ENCODE measurements around the gene LYST. TPM values are rescaled to one million over a fixed set of nuclear protein-coding genes. Genes with fewer than 3 reads are reported as not detected.

Gene LYST
- polyA plus RNA-seq, 3 donors: 46.3 to 128 (median 67.9) TPM

DNA sequence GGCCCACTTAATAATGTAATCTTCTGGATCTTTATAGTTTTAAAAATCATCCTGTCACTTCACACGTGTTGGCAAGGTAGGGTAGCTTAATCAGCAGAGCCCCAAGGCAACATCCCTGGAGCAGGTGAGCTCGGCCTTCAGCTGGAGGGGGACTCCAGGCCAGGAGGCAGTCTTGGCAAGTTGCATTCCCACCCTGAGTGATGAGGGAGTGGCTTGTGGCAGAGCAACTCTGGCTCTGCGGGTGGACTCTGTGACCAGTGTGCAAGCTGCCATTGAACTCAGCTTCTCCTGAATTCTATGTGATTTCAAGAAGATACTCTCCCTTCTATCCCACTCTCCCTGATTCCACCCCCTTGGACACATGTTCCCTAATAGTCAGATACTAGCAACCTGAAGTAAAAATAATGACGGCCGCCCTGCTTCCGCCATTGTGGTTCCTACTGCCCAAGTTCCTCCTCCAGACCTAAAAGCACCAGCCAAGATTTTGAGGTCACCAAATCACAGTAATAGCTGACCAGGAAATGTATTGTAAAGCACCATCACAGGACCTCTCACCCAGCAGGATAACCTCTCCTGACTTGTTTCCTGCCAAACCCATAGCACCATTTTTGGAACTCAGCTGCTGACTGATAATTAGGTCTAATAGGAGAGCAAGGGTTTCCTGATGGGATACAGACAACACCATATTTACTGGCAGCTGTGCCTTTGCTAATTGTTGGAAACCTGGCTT, 11.5 kb upstream of the LYST start:
- peaks cover 19% of the 10 kb centered on the region for H3K79me2 ChIP-seq (ENCODE audit: insufficient read depth, low read length)
- H3K9ac ChIP-seq (ENCODE audit: insufficient read depth, low read length, poor library complexity, severe bottlenecking): no peak overlapping the region
- no peaks in the 10 kb centered on the region for H3K36me3 ChIP-seq (replicated peaks in 1 of 2; ENCODE audit: control insufficient read depth in 1 of 2, insufficient read depth in 2 of 2, low read length in 2 of 2)
- H3K4me3 ChIP-seq (replicated peaks in 1 of 3; ENCODE audit: low read depth in 2 of 3, low read length in 3 of 3): peak overlapping the region in 1 of 3 experiments; percentile 55
- no peak overlapping the region for H2AFZ ChIP-seq (ENCODE audit: insufficient read depth, low read depth, low read length, poor library complexity, severe bottlenecking)
- Mint-ChIP-seq H3K9me3 (peaks cover 0 to 3% (median 0%) of the 10 kb centered on the region in 7 donors), H3K4me1 (peaks cover 85% of the 10 kb centered on the region), H3K4me3 (peak overlapping the region in 1 of 2 donors; percentile 9), H3K27ac (peak overlapping the region; percentile 98 to 100 (median 99)), H3K27me3 (ENCODE audit: low read depth in 3 of 3) (no peaks in the 10 kb centered on the region), H3K36me3 (no peaks in the 10 kb centered on the region)
- intact Hi-C loops (cut with micrococcal nuclease): loop anchor here in 1 of 2 donors (5.0 kb wide), 1 partner anchor 39 kb away; no protein-coding TSS in a partner anchor
- H3K9me3 ChIP-seq (replicated peaks in 1 of 2; ENCODE audit: control insufficient read depth in 1 of 2, insufficient read depth in 1 of 2, low read length in 2 of 2): no peaks in the 10 kb centered on the region
- peak overlapping the region; percentile 87 to 90 for H3K27ac ChIP-seq (ENCODE audit: low read depth in 1 of 2, low read length in 2 of 2)
- peak overlapping the region; percentile 62 for H3K4me2 ChIP-seq (replicated peaks; ENCODE audit: extremely low read depth, low read length, poor library complexity, severe bottlenecking)
- no peaks in the 10 kb centered on the region for H3K27me3 ChIP-seq (ENCODE audit: control insufficient read depth in 2 of 2, insufficient read depth in 2 of 2, low read length in 2 of 2)
- TF ChIP-seq, protein P1, sequence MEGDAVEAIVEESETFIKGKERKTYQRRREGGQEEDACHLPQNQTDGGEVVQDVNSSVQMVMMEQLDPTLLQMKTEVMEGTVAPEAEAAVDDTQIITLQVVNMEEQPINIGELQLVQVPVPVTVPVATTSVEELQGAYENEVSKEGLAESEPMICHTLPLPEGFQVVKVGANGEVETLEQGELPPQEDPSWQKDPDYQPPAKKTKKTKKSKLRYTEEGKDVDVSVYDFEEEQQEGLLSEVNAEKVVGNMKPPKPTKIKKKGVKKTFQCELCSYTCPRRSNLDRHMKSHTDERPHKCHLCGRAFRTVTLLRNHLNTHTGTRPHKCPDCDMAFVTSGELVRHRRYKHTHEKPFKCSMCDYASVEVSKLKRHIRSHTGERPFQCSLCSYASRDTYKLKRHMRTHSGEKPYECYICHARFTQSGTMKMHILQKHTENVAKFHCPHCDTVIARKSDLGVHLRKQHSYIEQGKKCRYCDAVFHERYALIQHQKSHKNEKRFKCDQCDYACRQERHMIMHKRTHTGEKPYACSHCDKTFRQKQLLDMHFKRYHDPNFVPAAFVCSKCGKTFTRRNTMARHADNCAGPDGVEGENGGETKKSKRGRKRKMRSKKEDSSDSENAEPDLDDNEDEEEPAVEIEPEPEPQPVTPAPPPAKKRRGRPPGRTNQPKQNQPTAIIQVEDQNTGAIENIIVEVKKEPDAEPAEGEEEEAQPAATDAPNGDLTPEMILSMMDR (IDR thresholded peaks at IDR 0.05): no peak
- no peaks in the 10 kb centered on the region for H4K20me1 ChIP-seq (ENCODE audit: insufficient read depth, low read length)
- 22% methylated on average over 3 of the region's 6 CpGs for WGBS (ENCODE audit: insufficient coverage)
- H3K4me1 ChIP-seq (ENCODE audit: control insufficient read depth in 1 of 2, insufficient read depth in 2 of 2, low read length in 2 of 2): peaks cover 75 to 84% of the 10 kb centered on the region in 2 donors
- peak; percentile 57 to 82 (median 78) for DNase-seq

DNA sequence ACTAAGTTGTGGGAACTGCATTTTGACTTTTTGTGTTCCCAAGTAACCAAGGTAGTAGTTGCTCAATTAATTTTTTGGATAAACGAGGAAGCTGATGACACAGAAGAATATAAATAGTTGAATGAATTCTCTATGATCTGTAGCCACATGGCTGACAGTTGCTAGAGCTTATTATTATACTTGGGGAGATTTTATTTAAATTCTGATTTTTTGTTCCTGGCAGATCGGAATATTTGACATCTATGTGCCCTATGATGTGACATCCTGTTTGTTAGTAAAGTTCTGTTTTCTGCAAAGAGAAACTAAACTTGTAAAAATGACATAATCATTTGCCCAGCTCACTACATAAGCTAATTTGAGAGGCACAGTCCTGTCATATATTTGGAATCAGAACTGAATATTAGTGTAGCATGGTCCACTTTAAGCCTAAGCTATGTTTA, 9.7 kb upstream of the LYST start:
- WGBS (ENCODE audit: insufficient coverage): 17% methylated on average over 1 of the region's 2 CpGs
- H2AFZ ChIP-seq (ENCODE audit: insufficient read depth, low read depth, low read length, poor library complexity, severe bottlenecking): no peak overlapping the region
- H3K36me3 Mint-ChIP-seq: no peaks in the 10 kb centered on the region
- H3K27ac Mint-ChIP-seq: peak overlapping the region; percentile 88 to 99 (median 89)
- peak; percentile 34 to 53 (median 44) for DNase-seq
- peak overlapping the region in 1 of 2 donors; percentile 40 for H3K4me3 Mint-ChIP-seq
- peaks cover 19% of the 10 kb centered on the region for H3K79me2 ChIP-seq (ENCODE audit: insufficient read depth, low read length)
- intact Hi-C loops (cut with micrococcal nuclease): loop anchor here in 1 of 2 donors (5.0 kb wide), 1 partner anchor 41 kb away; no protein-coding TSS in a partner anchor
- no peaks in the 10 kb centered on the region for H3K36me3 ChIP-seq (replicated peaks in 1 of 2; ENCODE audit: control insufficient read depth in 1 of 2, insufficient read depth in 2 of 2, low read length in 2 of 2)
- H3K4me1 ChIP-seq (ENCODE audit: control insufficient read depth in 1 of 2, insufficient read depth in 2 of 2, low read length in 2 of 2): peaks cover 65 to 69% of the 10 kb centered on the region in 2 donors
- H4K20me1 ChIP-seq (ENCODE audit: insufficient read depth, low read length): no peaks in the 10 kb centered on the region
- peaks cover 0 to 3% (median 0%) of the 10 kb centered on the region in 7 donors for H3K9me3 Mint-ChIP-seq
- no peak overlapping the region for H3K9ac ChIP-seq (ENCODE audit: insufficient read depth, low read length, poor library complexity, severe bottlenecking)
- H3K27ac ChIP-seq (ENCODE audit: low read depth in 1 of 2, low read length in 2 of 2): peak overlapping the region; percentile 63 to 74
- H3K27me3 ChIP-seq (ENCODE audit: control insufficient read depth in 2 of 2, insufficient read depth in 2 of 2, low read length in 2 of 2): no peaks in the 10 kb centered on the region
- peak overlapping the region in 1 of 3 experiments; percentile 46 for H3K4me3 ChIP-seq (replicated peaks in 1 of 3; ENCODE audit: low read depth in 2 of 3, low read length in 3 of 3)
- H3K4me1 Mint-ChIP-seq: peaks cover 68% of the 10 kb centered on the region
- H3K4me2 ChIP-seq (replicated peaks; ENCODE audit: extremely low read depth, low read length, poor library complexity, severe bottlenecking): peak overlapping the region; percentile 46
- H3K27me3 Mint-ChIP-seq (ENCODE audit: low read depth in 3 of 3): no peaks in the 10 kb centered on the region
- no peaks in the 10 kb centered on the region for H3K9me3 ChIP-seq (replicated peaks in 1 of 2; ENCODE audit: control insufficient read depth in 1 of 2, insufficient read depth in 1 of 2, low read length in 2 of 2)
- TF ChIP-seq, protein P1 (IDR thresholded peaks at IDR 0.05): no peak

All from CD14-positive monocyte (primary cell).